Neuronal stem cell (in vitro differentiated cells): Measurements from ENCODE around the gene POLR2H.

ENCODE experiments used
- DNase-seq: peaks from one replicate; pipeline ENCODE4 v3.0.0-alpha.2; 2013; ENCODE audit warnings: low spot score
- H2AFZ ChIP-seq: one replicate; pipeline ENCODE4 v1.6.1; 2013; ENCODE audit warnings: mild to moderate bottlenecking, low read length, inconsistent platforms
- H2AK5ac ChIP-seq: 2 replicates; pipeline ENCODE4 v1.6.1; 2013; ENCODE audit warnings: low read depth, mild to moderate bottlenecking, inconsistent platforms, low read length, moderate library complexity, mixed read lengths
- H2BK120ac ChIP-seq: 2 replicates; pipeline ENCODE4 v1.6.1; 2013; ENCODE audit warnings: low read depth, mild to moderate bottlenecking, inconsistent platforms, low read length, moderate library complexity, mixed read lengths
- H2BK12ac ChIP-seq: one replicate; pipeline ENCODE4 v1.6.1; 2013; ENCODE audit warnings: low read length, inconsistent platforms
- H2BK15ac ChIP-seq: 2 replicates; pipeline ENCODE4 v1.6.1; 2013; ENCODE audit warnings: mild to moderate bottlenecking, low read length, inconsistent platforms, mixed read lengths
- H2BK5ac ChIP-seq: one replicate; pipeline ENCODE4 v1.6.1; 2013; ENCODE audit warnings: inconsistent platforms, mild to moderate bottlenecking, low read length, moderate library complexity
- H3K14ac ChIP-seq: one replicate; pipeline ENCODE4 v1.6.1; 2013; ENCODE audit warnings: low read length, inconsistent platforms
- H3K18ac ChIP-seq: 2 replicates; pipeline ENCODE4 v1.6.1; 2013; ENCODE audit warnings: low read length, inconsistent platforms
- H3K23ac ChIP-seq: 2 replicates; pipeline ENCODE4 v1.6.1; 2013; ENCODE audit warnings: low read depth, mild to moderate bottlenecking, mixed read lengths, low read length, inconsistent platforms; ENCODE audit not compliant: poor library complexity
- H3K27ac ChIP-seq: replicated peaks from 3 replicates; pipeline ENCODE4 v1.5.1; 2013; ENCODE audit warnings: low read length, inconsistent platforms
- H3K27me3 ChIP-seq, 3 experiments: 2 replicates each; pipeline ENCODE4 v1.6.1; 2013; ENCODE audit warnings: low read length in 3 of 3, mild to moderate bottlenecking in 2 of 3, inconsistent platforms in 1 of 3, low read depth in 1 of 3, mixed read lengths in 1 of 3, moderate library complexity in 1 of 3; ENCODE audit not compliant: control insufficient read depth in 3 of 3, insufficient read depth in 3 of 3
- H3K36me3 ChIP-seq, 2 donors: replicated peaks in 1 of 2; 2 replicates each; pipeline ENCODE4 v1.6.1; 2013; ENCODE audit warnings: low read length in 2 of 2; ENCODE audit not compliant: control insufficient read depth in 2 of 2, insufficient read depth in 2 of 2
- H3K4ac ChIP-seq: 2 replicates; pipeline ENCODE4 v1.6.1; 2013; ENCODE audit warnings: inconsistent platforms, mild to moderate bottlenecking, low read length, moderate library complexity
- H3K4me1 ChIP-seq, 2 donors: 1 replicate in 1 of 2; 2 replicates in 1 of 2; pipeline ENCODE4 v1.6.1; 2013; ENCODE audit warnings: low read length in 2 of 2, low read depth in 1 of 2; ENCODE audit not compliant: control insufficient read depth in 2 of 2, insufficient read depth in 1 of 2
- H3K4me2 ChIP-seq: one replicate; pipeline ENCODE4 v1.6.1; 2013; ENCODE audit warnings: mild to moderate bottlenecking, low read length, inconsistent platforms; ENCODE audit not compliant: insufficient read depth, poor library complexity, severe bottlenecking
- H3K4me3 ChIP-seq, 2 donors: 2 replicates each; pipeline ENCODE4 v1.5.1; 2013; ENCODE audit warnings: low read length in 2 of 2, mild to moderate bottlenecking in 2 of 2, inconsistent platforms in 1 of 2, moderate library complexity in 1 of 2
- H3K79me1 ChIP-seq: one replicate; pipeline ENCODE4 v1.6.1; 2013; ENCODE audit warnings: low read depth, mild to moderate bottlenecking, inconsistent platforms, low read length, moderate library complexity
- H3K9ac ChIP-seq: one replicate; pipeline ENCODE4 v1.6.1; 2013; ENCODE audit warnings: mild to moderate bottlenecking, low read depth, low read length, inconsistent platforms; ENCODE audit not compliant: poor library complexity
- H3K9me3 ChIP-seq, 2 donors: replicated peaks in 1 of 2; 2 replicates each; pipeline versions ENCODE3 to v1.6.1; 2013; ENCODE audit warnings: low read length in 2 of 2, mild to moderate bottlenecking in 2 of 2, inconsistent platforms in 1 of 2, low read depth in 1 of 2, mixed read lengths in 1 of 2, moderate library complexity in 1 of 2; ENCODE audit not compliant: control insufficient read depth in 2 of 2, insufficient read depth in 1 of 2
- H4K8ac ChIP-seq: one replicate; pipeline ENCODE4 v1.6.1; 2013; ENCODE audit warnings: low read depth, mild to moderate bottlenecking, inconsistent platforms, low read length, moderate library complexity
- H4K91ac ChIP-seq: one replicate; pipeline ENCODE4 v1.6.1; 2013; ENCODE audit warnings: low read length, low read depth, mild to moderate bottlenecking, inconsistent platforms; ENCODE audit not compliant: poor library complexity
- WGBS, 2 donors: extraction: QIAGEN DNeasy Blood & Tissue Kit; methylation state at CpG; one replicate each; pipeline ENCODE4 v1.1.7; 2013; ENCODE audit warnings: missing lambda C conversion rate in 2 of 2, mixed read lengths in 1 of 2; ENCODE audit not compliant: insufficient read length in 2 of 2, insufficient replicate concordance in 1 of 2; ENCODE audit errors: extremely low coverage in 2 of 2; 5-methylcytosine and 5-hydroxymethylcytosine counted together

Gene POLR2H

DNA sequence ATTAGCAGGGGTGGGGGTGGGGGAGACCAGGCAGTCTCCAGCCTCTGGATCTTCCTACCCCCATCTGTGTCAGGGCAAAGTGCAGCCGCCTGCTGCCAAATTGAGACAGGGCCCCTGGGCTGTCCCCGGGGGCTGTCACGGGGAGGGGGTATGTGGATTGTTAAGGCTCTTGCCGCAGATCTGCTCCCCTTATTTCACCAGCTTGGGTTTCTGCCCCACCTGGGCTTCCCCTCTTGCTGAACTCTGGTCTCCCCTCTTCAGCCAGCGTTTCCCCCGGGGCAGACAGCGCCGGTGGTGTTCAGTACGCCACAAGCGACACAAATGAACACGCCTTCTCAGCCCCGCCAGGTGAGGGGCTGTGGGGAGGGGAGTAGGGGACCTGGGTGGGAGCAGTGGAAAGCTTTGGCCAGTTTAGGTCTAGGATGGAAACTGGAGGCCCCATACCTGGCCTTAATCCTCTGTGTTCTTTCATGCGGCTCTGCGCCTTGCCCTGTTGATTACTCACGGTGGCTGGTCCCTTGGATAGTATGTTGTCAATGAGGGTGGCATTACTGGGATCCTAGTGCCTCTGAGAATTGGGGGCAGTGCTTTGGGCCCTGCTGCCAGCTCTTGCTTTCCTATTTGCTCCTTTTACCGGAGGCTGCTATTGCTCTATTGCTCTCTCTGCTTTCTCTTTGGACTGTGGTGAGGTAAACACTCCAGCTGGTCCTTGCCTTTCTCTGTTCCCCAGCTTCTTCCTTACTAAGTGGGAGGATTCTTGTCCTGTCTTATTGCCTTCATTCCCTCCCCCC, 45.4 kb upstream of the POLR2H start:
- no peak overlapping the region for H3K23ac ChIP-seq
- peak overlapping the region; percentile 91 for H3K4me2 ChIP-seq
- H3K14ac ChIP-seq, result no peak overlapping the region
- H3K27me3 ChIP-seq, result no peaks in the 10 kb centered on the region
- H3K36me3 ChIP-seq, result peaks cover 26 to 58% of the 10 kb centered on the region in 2 donors
- H4K91ac ChIP-seq, result no peak overlapping the region
- DNase-seq, result no peak
- H3K18ac ChIP-seq, result no peak overlapping the region
- H3K79me1 ChIP-seq, result peaks cover 7% of the 10 kb centered on the region
- H2BK12ac ChIP-seq, result no peak overlapping the region
- H2BK15ac ChIP-seq, result no peak overlapping the region
- peaks cover 7 to 15% of the 10 kb centered on the region in 2 donors for H3K4me1 ChIP-seq
- no peak overlapping the region for H2AK5ac ChIP-seq
- H3K27ac ChIP-seq, result no peak overlapping the region
- no peak overlapping the region for H2BK120ac ChIP-seq
- no peak overlapping the region for H3K9ac ChIP-seq
- H2AFZ ChIP-seq, result no peak overlapping the region
- peak overlapping the region; percentile 59 to 78 for H3K4me3 ChIP-seq
- no peaks in the 10 kb centered on the region for H3K9me3 ChIP-seq
- no CpG with 5 or more reads among the region's 16 CpGs for WGBS, 2 donors
- H3K4ac ChIP-seq, result no peak overlapping the region
- H4K8ac ChIP-seq, result no peak overlapping the region
- H2BK5ac ChIP-seq, result no peak overlapping the region

DNA sequence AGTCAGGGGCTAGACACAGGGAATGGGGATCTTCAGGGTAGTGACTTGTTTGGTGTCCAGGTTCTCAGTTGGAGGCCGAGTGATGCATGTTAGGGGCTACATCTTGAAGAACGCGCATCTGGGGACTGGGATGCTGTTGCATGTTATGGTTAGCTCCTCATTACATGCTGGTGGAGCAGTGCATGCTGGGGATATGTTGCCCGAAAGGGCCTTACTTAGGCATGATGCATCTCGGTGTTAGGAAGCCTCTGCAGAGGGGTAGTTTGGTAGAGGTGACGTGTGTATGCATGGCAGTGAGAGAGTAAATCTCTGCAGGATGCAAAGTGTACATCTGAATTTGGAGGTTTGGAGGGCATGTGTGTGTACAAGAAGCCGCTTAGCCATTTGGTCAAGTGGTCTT, 44.7 kb upstream of the POLR2H start:
- Histone ChIP-seq H3K4ac (no peak overlapping the region), H3K4me3 (peak overlapping the region in 1 of 2 donors; percentile 78), H3K4me1 (peaks cover 7 to 15% of the 10 kb centered on the region in 2 donors), H3K23ac (no peak overlapping the region), H4K8ac (no peak overlapping the region), H3K14ac (no peak overlapping the region), H2AFZ (no peak overlapping the region), H3K27ac (no peak overlapping the region), H3K27me3 (no peaks in the 10 kb centered on the region), H3K9me3 (no peaks in the 10 kb centered on the region), H3K79me1 (peaks cover 7% of the 10 kb centered on the region), H2BK120ac (no peak overlapping the region), H3K9ac (no peak overlapping the region), H2BK5ac (no peak overlapping the region), H4K91ac (no peak overlapping the region), H3K4me2 (no peak overlapping the region), H3K18ac (no peak overlapping the region), H2BK15ac (no peak overlapping the region), H2BK12ac (no peak overlapping the region), H3K36me3 (peaks cover 33 to 65% of the 10 kb centered on the region in 2 donors), H2AK5ac (no peak overlapping the region)
- no CpG with 5 or more reads among the region's 7 CpGs for WGBS, 2 donors
- DNase-seq, result no peak

DNA sequence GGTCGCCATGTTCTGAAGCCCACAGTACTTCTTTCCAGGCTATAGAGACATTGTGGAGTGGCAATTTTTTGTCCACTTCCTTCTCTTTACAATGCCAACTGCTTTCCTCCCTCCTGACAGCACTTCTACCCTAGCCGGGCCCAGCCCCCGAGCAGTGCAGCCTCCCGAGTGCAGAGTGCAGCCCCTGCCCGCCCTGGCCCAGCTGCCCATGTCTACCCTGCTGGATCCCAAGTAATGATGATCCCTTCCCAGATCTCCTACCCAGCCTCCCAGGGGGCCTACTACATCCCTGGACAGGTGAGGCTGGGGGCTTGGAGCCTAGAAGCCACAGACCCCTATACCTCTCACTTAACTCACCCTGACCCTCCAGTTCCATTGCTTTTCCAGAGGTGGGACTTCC, 44.3 kb upstream of the POLR2H start:
- no peak overlapping the region for H3K18ac ChIP-seq
- no peak overlapping the region for H3K27ac ChIP-seq
- H3K79me1 ChIP-seq, result peaks cover 7% of the 10 kb centered on the region
- no peak overlapping the region for H4K8ac ChIP-seq
- no peak overlapping the region for H2BK15ac ChIP-seq
- peaks cover 36 to 69% of the 10 kb centered on the region in 2 donors for H3K36me3 ChIP-seq
- no peak overlapping the region for H2BK120ac ChIP-seq
- no peak overlapping the region for H3K4ac ChIP-seq
- no peaks in the 10 kb centered on the region for H3K9me3 ChIP-seq
- no peak overlapping the region for H2BK5ac ChIP-seq
- no peak overlapping the region for H4K91ac ChIP-seq
- H3K4me2 ChIP-seq, result no peak overlapping the region
- WGBS, 2 donors, result no CpG with 5 or more reads among the region's 5 CpGs
- no peak overlapping the region for H2BK12ac ChIP-seq
- no peak overlapping the region for H2AFZ ChIP-seq
- H3K4me1 ChIP-seq, result peaks cover 7 to 15% of the 10 kb centered on the region in 2 donors
- H3K27me3 ChIP-seq, result no peaks in the 10 kb centered on the region
- H3K14ac ChIP-seq, result no peak overlapping the region
- no peak overlapping the region for H3K9ac ChIP-seq
- H3K4me3 ChIP-seq, result no peak overlapping the region
- H3K23ac ChIP-seq, result no peak overlapping the region
- DNase-seq, result no peak
- no peak overlapping the region for H2AK5ac ChIP-seq

DNA sequence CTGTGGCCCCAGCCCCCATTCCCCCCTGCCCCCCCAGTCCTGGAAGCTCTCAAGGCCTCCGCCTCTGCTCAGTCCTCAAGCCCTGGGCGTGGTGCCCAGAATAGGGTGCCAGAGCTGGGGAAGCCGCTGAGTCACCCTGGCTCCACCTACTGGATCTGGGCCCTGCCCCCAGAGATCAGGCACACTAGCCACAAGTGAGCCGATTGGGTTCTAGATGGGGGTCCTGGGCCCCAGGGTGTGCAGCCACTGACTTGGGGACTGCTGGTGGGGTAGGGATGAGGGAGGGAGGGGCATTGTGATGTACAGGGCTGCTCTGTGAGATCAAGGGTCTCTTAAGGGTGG, 41.4 kb upstream of the POLR2H start:
- Histone ChIP-seq H2BK12ac (no peak overlapping the region), H4K91ac (no peak overlapping the region), H3K4me1 (peaks cover 7 to 15% of the 10 kb centered on the region in 2 donors), H3K27me3 (no peaks in the 10 kb centered on the region), H3K9ac (no peak overlapping the region), H2BK15ac (no peak overlapping the region), H2AFZ (no peak overlapping the region), H2BK5ac (no peak overlapping the region), H3K14ac (no peak overlapping the region), H3K18ac (no peak overlapping the region), H4K8ac (no peak overlapping the region), H3K23ac (no peak overlapping the region), H3K4me3 (no peak overlapping the region), H2BK120ac (no peak overlapping the region), H3K4me2 (no peak overlapping the region), H3K27ac (no peak overlapping the region), H3K36me3 (peaks cover 63 to 98% of the 10 kb centered on the region in 2 donors), H3K79me1 (peaks cover 10% of the 10 kb centered on the region), H3K4ac (no peak overlapping the region), H3K9me3 (no peaks in the 10 kb centered on the region), H2AK5ac (no peak overlapping the region)
- DNase-seq, result no peak
- no CpG with 5 or more reads among the region's 4 CpGs for WGBS, 2 donors
